Forelimb muscle (tissue), 1 donor: Measurements from ENCODE around the gene PAFAH1B1. TPM values are rescaled to one million over a fixed set of nuclear protein-coding genes. Genes with fewer than 3 reads are reported as not detected.
"Not testable (repeated sequence)": the region's sequence is repeated elsewhere in the genome, so short reads cannot be mapped to it uniquely, and the experiment has no call there.

Source experiments
- DNase-seq: peaks from one replicate; pipeline ENCODE4 v3.0.0-alpha.2; 2013; ENCODE audit warnings: low read depth
- polyA plus RNA-seq: library from polyadenylated mRNA; unstranded; fragments of 120-200 nt; gene quantifications from one replicate; pipeline ENCODE4 v1.2.1, GENCODE V29; 2013; ENCODE audit not compliant: insufficient read length

Gene PAFAH1B1
- polyA plus RNA-seq, 1 donor: 92.2 TPM

DNA sequence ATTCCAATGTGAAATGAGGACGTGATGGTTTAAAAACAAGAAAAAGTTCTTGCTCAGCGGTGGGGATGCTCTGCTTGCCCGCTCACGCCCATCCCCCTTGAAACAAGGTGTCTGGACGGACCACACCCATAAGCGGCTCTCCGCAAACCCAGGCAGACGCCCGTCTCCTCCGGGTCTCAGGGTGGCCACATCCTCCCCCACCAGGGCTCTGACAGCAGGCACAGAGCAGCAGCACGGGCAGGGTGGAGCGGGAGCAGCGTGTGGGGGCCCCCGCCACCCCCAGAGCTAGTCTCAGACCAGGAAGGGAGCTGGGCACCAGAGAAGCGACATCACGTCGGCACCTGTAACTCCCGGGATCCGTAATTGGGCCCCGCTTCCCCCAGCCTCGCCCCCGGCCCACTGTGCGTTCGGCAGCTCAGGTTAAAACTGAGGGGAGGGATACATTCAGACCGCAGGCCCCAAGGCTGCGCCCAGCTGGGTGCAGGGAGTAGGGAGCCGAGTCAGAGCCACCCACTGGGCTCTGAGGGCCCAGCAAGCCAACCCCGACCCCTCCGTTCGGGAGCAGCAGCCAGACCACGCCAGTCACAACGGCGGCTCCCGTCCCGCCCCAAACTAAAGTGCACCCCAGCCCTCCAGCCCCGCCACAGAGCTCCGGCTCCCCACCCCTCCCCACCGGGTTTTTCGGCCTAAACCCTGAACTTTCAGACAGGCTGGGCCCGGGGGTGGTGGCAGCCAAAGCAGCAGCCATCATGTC lies 96.1 kb downstream of the PAFAH1B1 start:
- no peak for DNase-seq

DNA sequence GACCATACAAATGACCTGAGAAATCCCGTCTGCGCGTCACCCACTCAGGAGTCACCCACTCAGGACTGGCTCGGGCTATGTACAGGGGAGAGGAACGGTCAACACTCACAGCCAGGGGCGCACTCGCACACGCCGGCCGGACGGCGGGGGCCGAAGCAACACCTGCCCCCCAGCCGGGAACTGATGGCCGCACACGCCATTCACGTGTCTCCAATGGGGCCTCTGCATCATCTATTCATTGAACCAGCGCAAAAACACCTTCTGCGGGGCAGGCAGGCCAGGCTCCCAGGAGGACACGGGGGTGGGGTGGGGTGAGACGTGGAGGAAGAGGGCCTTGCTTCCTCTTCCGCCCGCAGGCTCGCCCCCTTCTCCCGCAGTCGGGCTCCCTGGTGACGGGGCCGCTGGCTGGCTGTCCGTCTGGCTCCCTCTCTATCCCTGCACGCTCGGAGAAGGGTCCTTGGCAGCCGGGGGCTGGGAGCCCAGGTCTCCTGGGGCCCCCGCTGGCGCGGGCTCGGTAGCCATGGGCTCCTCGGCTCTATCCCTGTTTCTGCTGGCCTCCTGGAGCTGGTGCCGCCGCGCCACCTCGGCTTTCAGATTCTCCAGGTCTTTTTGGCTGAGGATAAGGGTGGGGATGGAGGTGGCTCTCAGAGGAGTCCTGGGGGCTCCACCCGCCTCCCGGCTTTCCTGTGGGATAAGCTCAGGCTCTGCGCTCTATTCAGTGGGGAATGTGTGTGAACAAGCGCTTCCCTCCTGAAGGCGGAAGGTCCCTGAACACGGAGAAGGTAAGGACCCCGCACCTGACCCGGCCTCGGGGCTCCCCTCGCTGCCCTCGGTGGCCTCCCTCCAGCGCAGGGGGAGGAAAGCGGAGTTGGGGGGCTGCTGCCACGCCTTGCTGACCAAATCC lies 97.0 kb downstream of the PAFAH1B1 start:
- no peak for DNase-seq

DNA sequence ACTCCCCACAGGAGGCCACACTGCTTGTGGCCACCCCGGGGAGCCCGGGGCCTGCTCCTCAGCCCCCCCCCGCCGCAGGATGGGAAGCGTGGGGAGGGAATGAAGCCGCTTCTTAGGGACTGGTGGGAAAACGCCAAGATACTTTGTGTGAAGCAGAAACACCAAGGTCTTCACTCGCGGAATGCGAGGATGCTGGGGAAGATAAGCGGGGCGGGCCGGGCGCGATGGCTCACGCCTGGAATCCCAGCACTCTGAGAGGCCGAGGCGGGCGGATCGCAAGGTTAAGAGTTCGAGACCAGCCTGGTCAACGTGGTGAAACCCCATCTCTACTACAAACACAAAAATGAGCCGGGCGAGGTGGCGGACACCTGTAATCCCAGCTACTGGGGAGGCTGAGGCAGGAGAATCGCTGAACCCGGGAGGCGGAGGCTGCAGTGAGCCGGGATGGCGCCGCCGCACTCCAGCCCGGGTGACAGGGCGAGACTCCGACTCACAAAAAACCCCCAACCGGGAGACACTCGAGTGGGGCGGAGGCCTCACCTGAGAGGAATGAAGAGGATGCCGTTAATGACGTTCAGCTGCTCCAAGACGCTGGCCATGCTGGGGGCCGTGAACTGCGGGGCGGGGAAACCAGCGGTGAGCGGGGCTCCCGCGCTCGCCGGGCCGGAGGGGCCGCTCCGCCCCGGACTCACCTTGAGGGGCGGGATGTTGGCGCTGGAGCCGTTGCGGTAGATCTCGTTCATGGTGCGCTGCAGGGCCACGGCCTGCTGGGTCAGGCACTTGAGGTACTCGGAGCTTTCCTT lies 97.8 kb downstream of the PAFAH1B1 start:
- no peak for DNase-seq

GRCh38 chr17:2691965-2692780 lies 98.7 kb downstream of the PAFAH1B1 start:
- DNase-seq: no peak

DNA sequence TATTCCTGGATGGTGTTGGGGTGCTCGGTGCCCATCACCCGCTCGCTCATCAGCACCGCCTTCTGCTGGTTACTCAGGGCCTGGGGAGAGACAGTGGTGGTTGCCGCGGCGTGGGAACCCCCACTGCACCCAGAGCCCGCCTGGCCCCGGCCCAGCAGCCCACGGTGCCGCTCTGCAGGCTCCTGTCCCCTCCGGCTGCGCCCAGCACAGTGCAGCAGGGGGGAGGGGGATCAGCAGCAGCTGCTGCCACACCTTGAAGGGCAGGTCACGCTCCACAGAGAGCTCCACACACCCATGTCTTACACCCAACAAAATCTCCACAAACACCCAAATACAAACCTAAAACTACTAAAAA lies 99.3 kb downstream of the PAFAH1B1 start:
- no peak for DNase-seq

DNA sequence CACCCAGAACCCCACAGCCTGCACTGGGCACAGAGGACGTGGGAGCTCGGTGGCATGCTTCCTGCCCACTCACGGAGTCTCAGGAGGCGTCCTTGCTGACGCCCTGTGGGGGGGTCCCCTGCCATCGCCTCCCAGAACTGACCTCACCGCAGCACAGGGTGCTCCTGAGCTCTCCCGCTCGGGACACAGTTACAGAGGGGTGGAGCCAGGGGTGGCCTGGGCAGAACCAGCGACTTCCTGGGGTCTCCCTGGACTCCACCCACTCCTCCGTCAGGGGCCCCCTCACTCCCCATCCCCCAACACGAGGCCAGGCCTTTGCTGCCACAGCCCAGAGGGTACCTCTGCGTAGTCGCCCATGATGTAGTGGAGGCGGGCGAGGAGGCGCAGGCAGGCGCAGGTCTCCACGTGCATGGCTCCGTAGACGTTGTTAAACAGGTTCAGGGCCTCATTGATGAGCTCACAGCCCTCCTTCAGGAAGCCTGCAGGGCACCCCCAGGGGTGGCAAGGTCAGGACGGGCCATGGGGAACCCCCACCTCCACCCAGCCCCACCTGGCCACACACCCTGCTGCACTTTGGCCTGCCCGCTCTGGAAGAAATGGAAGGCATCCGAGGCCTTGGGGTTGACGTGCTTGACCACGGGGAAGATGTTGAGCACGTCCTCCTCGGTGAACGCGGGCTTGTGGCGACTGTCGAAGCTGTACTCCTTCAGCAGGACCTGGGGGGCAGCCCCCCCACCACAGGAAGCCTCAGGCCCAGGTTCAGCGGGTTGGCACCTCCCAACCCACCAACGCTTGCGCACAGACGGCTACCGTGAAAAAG lies 100.3 kb downstream of the PAFAH1B1 start:
- DNase-seq: no peak

DNA sequence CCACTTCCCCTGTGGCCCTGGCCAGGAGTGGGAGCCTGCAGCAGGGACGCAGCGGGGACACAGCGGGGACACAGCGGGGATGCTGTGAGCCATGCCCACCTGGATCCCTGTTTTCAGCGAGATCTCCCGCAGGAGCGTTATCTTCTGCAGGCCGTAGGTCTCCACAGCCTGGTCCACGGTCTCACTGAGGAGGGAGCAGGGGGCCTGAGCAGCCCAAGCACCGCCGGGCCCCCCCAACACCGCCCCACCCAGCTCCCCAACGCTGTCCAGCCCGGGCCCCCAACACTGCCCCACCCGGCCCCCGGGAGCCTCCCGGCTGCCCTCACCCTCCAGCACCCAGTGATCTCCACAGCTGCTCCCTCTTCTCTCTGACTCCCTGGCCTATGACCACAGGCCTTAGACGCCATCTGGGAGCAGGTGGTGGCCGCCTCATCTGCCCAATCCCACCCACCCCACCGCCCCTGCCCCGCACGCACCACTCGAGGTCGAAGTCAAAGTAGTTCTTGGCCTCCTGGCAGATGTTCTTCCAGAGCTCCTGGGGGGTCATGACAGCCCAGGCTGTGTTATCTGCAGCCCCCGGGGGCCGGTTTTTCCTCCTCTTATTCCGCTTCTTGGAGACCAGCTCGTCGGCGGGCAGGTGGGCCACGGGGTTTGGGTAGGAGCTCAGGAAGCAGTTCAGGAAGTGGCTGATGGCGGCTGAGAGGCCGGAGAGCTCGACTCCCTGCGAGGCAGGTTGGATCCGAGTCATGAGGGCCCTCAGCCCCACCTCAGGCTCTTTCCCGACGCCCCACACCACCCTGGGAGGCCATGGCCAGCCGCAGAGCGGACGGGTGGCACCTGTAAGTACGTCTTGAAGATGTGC lies 101.2 kb downstream of the PAFAH1B1 start:
- DNase-seq: no peak

DNA sequence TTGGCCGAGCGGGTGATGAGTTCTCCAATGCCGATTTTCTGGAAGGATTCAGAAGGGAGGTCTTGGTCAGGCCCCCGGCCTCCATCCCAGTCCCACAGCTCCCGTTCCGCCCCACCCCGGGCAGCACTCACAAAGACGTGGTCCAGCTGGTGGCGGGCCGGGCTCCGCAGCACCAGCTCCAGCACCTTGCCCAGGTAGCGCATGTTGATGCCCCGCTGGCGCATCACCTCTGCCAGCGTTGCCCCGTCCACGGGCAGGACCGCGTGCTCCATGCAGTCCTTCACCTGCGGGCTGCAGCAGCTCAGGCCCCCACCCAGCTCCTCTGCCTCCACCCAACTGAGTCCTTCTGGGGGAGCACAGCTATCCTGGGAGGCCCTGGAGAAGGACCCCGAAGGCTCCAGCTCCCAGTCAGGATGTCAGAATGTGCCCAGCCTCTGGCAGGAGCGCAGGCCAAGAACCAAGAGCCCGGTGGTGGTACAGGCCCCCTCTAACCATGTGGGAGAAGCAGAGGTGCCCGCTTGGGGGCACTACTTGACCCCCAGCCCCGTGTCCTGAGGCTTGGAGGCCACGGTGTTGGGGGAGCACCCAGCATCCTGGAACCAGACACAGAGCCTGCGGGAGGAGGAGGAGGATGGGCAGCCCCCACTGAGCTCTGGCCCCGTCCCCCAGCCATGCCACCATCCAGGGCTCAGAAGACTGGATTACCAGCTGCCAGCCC lies 101.9 kb downstream of the PAFAH1B1 start:
- no peak for DNase-seq

- no peak for DNase-seq
Observed at GRCh38 chr17:2695961-2696760, 102.7 kb downstream of the PAFAH1B1 start.

- DNase-seq: no peak
Observed at GRCh38 chr17:2697611-2698162, 104.2 kb downstream of the PAFAH1B1 start.

- DNase-seq: not testable (repeated sequence)
Observed at GRCh38 chr17:2699216-2699805, 105.9 kb downstream of the PAFAH1B1 start.

DNA sequence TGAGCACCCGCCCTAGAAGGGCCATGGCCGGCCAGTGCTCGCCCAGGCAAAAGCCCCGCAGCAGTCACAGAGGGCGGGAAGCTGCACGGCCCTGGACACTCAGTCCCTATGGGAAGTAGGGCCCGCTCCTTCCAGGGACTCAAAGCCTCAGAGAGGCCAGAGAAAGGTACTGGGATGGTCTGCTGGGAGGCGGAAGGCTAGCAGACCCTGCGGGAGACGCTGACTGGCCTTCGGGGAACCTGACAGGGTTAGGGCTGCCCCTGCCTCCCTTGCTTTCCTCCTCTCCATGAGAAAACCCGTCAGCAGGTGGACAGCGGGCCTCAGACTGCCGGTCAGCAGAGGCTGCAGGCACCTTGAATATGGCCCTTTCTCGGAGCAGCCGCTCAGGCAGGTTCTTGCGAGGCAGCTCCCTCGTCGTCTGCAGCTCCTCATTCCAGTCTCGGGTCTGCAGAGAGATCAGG lies 106.6 kb downstream of the PAFAH1B1 start:
- DNase-seq: no peak

DNA sequence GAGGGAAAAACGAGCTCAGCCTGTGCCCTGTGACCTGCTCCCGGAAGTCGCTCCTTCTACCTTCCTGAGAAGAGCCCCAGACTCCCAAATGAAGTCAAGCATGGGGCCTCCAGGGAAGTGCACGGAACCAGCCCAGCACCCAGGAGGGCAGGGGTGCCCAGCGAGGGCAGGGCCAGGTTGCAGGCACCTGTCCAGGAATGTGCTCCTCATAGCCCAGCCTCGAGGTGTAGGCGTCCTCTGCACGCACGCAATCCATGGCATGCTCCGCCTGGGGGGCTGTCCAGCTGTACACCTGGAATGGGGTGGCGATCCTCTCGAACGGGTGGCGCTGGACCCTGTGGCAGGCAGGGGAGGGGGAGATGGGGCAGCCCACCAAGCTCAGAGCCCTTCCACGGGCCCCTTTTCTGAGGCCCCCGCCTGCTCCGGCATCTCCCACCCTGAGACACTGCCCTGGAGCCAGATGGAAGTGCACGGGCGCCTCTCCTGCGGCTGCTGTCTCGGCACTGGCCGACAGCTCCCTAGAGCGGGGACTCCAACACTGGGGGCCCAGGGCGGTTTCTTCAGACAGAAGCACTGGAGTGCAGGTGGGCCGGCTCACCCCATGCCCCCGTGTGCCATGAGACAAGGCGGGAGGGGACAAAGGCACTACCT lies 107.2 kb downstream of the PAFAH1B1 start:
- no peak for DNase-seq

GRCh38 chr17:2701161-2701995 lies 107.9 kb downstream of the PAFAH1B1 start:
- DNase-seq: no peak

- DNase-seq: no peak
Observed at GRCh38 chr17:2701996-2702741, 108.7 kb downstream of the PAFAH1B1 start.
